Measurements from ENCODE around the gene FRMD6.

The FRMD6 gene

GRCh38 chr14:51650716-51651387, 858 bp upstream of the FRMD6 start:
- Histone ChIP-seq H3K4me1 (ENCODE audit: control insufficient read depth, insufficient read depth, low read length, unreplicated experiment) (peaks cover 28% of the 10 kb centered on the region), H3K36me3 (ENCODE audit: insufficient read depth, low read length) (peaks cover 6% of the 10 kb centered on the region; the same call in 1 of the 2 replicates), H3K79me2 (ENCODE audit: control insufficient read depth, insufficient read depth, low read length, unreplicated experiment) (peaks cover 91% of the 10 kb centered on the region), H3K4me3 (ENCODE audit: low read depth, low read length) (peak overlapping the region; percentile 98), H3K27me3 (ENCODE audit: insufficient read depth, low read length) (no peaks in the 10 kb centered on the region), H2AFZ (ENCODE audit: low read length, unreplicated experiment) (peak overlapping the region; percentile 31), H3K27ac (ENCODE audit: low read depth, low read length) (peak overlapping the region; percentile 87)

GRCh38 chr14:51652168-51653078, 713 bp downstream of the FRMD6 start:
- Histone ChIP-seq H3K27ac (ENCODE audit: low read depth, low read length) (peak overlapping the region; percentile 80), H3K27me3 (ENCODE audit: insufficient read depth, low read length) (no peaks in the 10 kb centered on the region), H2AFZ (ENCODE audit: low read length, unreplicated experiment) (peak overlapping the region; percentile 21), H3K36me3 (ENCODE audit: insufficient read depth, low read length) (peaks cover 5% of the 10 kb centered on the region), H3K4me1 (ENCODE audit: control insufficient read depth, insufficient read depth, low read length, unreplicated experiment) (peaks cover 34% of the 10 kb centered on the region), H3K4me3 (ENCODE audit: low read depth, low read length) (peak overlapping the region; percentile 94), H3K79me2 (ENCODE audit: control insufficient read depth, insufficient read depth, low read length, unreplicated experiment) (peaks cover 93% of the 10 kb centered on the region)

- Histone ChIP-seq H3K27ac (ENCODE audit: low read depth, low read length) (peak overlapping the region; percentile 80), H3K79me2 (ENCODE audit: control insufficient read depth, insufficient read depth, low read length, unreplicated experiment) (peaks cover 97% of the 10 kb centered on the region), H2AFZ (ENCODE audit: low read length, unreplicated experiment) (peak overlapping the region; percentile 21), H3K36me3 (ENCODE audit: insufficient read depth, low read length) (peaks cover 12% of the 10 kb centered on the region), H3K4me3 (ENCODE audit: low read depth, low read length) (peak overlapping the region; percentile 94), H3K4me1 (ENCODE audit: control insufficient read depth, insufficient read depth, low read length, unreplicated experiment) (peaks cover 39% of the 10 kb centered on the region), H3K27me3 (ENCODE audit: insufficient read depth, low read length) (no peaks in the 10 kb centered on the region)
Observed at GRCh38 chr14:51653079-51653774, 1.5 kb downstream of the FRMD6 start.

GRCh38 chr14:51653775-51654532, 2.2 kb downstream of the FRMD6 start:
- H3K36me3 ChIP-seq (ENCODE audit: insufficient read depth, low read length): peaks cover 15% of the 10 kb centered on the region
- H3K27me3 ChIP-seq (ENCODE audit: insufficient read depth, low read length): no peaks in the 10 kb centered on the region
- H3K27ac ChIP-seq (ENCODE audit: low read depth, low read length): peak overlapping the region; percentile 80
- no peak overlapping the region for H2AFZ ChIP-seq (ENCODE audit: low read length, unreplicated experiment)
- peaks cover 40% of the 10 kb centered on the region for H3K4me1 ChIP-seq (ENCODE audit: control insufficient read depth, insufficient read depth, low read length, unreplicated experiment)
- H3K4me3 ChIP-seq (ENCODE audit: low read depth, low read length): peak overlapping the region; percentile 94
- H3K79me2 ChIP-seq (ENCODE audit: control insufficient read depth, insufficient read depth, low read length, unreplicated experiment): peaks cover 97% of the 10 kb centered on the region

- H3K27ac ChIP-seq (ENCODE audit: low read depth, low read length): peak overlapping the region; percentile 80
- no peak overlapping the region for H2AFZ ChIP-seq (ENCODE audit: low read length, unreplicated experiment)
- peak overlapping the region; percentile 94 for H3K4me3 ChIP-seq (ENCODE audit: low read depth, low read length)
- peaks cover 20% of the 10 kb centered on the region for H3K36me3 ChIP-seq (ENCODE audit: insufficient read depth, low read length)
- H3K27me3 ChIP-seq (ENCODE audit: insufficient read depth, low read length): no peaks in the 10 kb centered on the region
- peaks cover 39% of the 10 kb centered on the region for H3K4me1 ChIP-seq (ENCODE audit: control insufficient read depth, insufficient read depth, low read length, unreplicated experiment)
- peaks cover 97% of the 10 kb centered on the region for H3K79me2 ChIP-seq (ENCODE audit: control insufficient read depth, insufficient read depth, low read length, unreplicated experiment)
Observed at GRCh38 chr14:51654533-51654845, 2.8 kb downstream of the FRMD6 start.

- Histone ChIP-seq H3K4me1 (ENCODE audit: control insufficient read depth, insufficient read depth, low read length, unreplicated experiment) (peaks cover 56% of the 10 kb centered on the region), H3K4me3 (ENCODE audit: low read depth, low read length) (peak overlapping the region; percentile 28; the same call in 1 of the 2 replicates)
Observed at GRCh38 chr14:51657762-51658161, 6.1 kb downstream of the FRMD6 start.

GRCh38 chr14:51658441-51659173, 6.9 kb downstream of the FRMD6 start:
- H3K36me3 ChIP-seq (ENCODE audit: insufficient read depth, low read length): peaks cover 47% of the 10 kb centered on the region
- no peak overlapping the region for H3K27ac ChIP-seq (ENCODE audit: low read depth, low read length)
- H3K4me1 ChIP-seq (ENCODE audit: control insufficient read depth, insufficient read depth, low read length, unreplicated experiment): peaks cover 56% of the 10 kb centered on the region
- H3K4me3 ChIP-seq (ENCODE audit: low read depth, low read length): peak overlapping the region; percentile 28; the same call in 1 of the 2 replicates
- no peaks in the 10 kb centered on the region for H3K27me3 ChIP-seq (ENCODE audit: insufficient read depth, low read length)
- peaks cover 99% of the 10 kb centered on the region for H3K79me2 ChIP-seq (ENCODE audit: control insufficient read depth, insufficient read depth, low read length, unreplicated experiment)
- H2AFZ ChIP-seq (ENCODE audit: low read length, unreplicated experiment): no peak overlapping the region

More at GRCh38 chr14:51657762-51658161, 6.1 kb downstream of the FRMD6 start:
- Histone ChIP-seq H3K79me2 (ENCODE audit: control insufficient read depth, insufficient read depth, low read length, unreplicated experiment) (peaks cover 100% of the 10 kb centered on the region), H3K27ac (ENCODE audit: low read depth, low read length) (no peak overlapping the region), H3K27me3 (ENCODE audit: insufficient read depth, low read length) (no peaks in the 10 kb centered on the region), H2AFZ (ENCODE audit: low read length, unreplicated experiment) (no peak overlapping the region), H3K36me3 (ENCODE audit: insufficient read depth, low read length) (peaks cover 44% of the 10 kb centered on the region)

- no peak overlapping the region for H2AFZ ChIP-seq (ENCODE audit: low read length, unreplicated experiment)
- peaks cover 58% of the 10 kb centered on the region for H3K4me1 ChIP-seq (ENCODE audit: control insufficient read depth, insufficient read depth, low read length, unreplicated experiment)
- H3K27me3 ChIP-seq (ENCODE audit: insufficient read depth, low read length): no peaks in the 10 kb centered on the region
- peaks cover 61% of the 10 kb centered on the region for H3K36me3 ChIP-seq (ENCODE audit: insufficient read depth, low read length)
- H3K79me2 ChIP-seq (ENCODE audit: control insufficient read depth, insufficient read depth, low read length, unreplicated experiment): peaks cover 99% of the 10 kb centered on the region
- H3K4me3 ChIP-seq (ENCODE audit: low read depth, low read length): no peak overlapping the region
- no peak overlapping the region for H3K27ac ChIP-seq (ENCODE audit: low read depth, low read length)
Observed at GRCh38 chr14:51660741-51661140, 9.0 kb downstream of the FRMD6 start.

GRCh38 chr14:51661504-51661903, 9.8 kb downstream of the FRMD6 start:
- Histone ChIP-seq H3K4me1 (ENCODE audit: control insufficient read depth, insufficient read depth, low read length, unreplicated experiment) (peaks cover 61% of the 10 kb centered on the region), H3K4me3 (ENCODE audit: low read depth, low read length) (no peak overlapping the region), H2AFZ (ENCODE audit: low read length, unreplicated experiment) (no peak overlapping the region), H3K79me2 (ENCODE audit: control insufficient read depth, insufficient read depth, low read length, unreplicated experiment) (peaks cover 99% of the 10 kb centered on the region), H3K27me3 (ENCODE audit: insufficient read depth, low read length) (no peaks in the 10 kb centered on the region), H3K27ac (ENCODE audit: low read depth, low read length) (no peak overlapping the region), H3K36me3 (ENCODE audit: insufficient read depth, low read length) (peaks cover 65% of the 10 kb centered on the region)
